ENCODE data around the gene RAPGEF4. TPM values are rescaled to one million over a fixed set of nuclear protein-coding genes. Genes with fewer than 3 reads are reported as not detected.

RAPGEF4 gene
- total and polyA plus RNA-seq, 2 of the 13 experiments (the other 11 are each of a cell fraction or from before 2014, with no cell fraction given): 0.78 to 0.91 TPM

DNA sequence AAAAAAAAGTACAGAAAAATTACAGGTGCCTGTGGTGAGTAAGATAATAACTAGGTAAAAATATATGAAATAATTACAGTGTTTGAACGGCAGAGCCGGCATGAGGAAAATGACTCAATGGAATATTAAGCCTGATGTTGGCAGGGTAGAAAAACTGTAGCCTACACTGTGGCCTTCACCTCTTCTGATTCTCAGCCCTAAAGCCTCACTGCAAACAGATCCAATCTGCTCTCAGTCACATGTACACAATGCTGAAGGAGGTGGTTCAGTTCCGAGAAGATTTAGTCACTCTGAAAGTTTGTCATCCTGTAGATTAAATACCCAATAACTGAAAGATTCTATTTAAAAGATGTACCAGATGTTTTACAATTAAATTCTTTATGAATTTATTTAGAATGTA, 273.1 kb downstream of the RAPGEF4 start:
- Histone ChIP-seq H2AFZ (ENCODE audit: low read length) (no peak overlapping the region), H3K4me2 (ENCODE audit: low read depth, low read length) (no peak overlapping the region), H3K4me1 (ENCODE audit: insufficient read depth, low read length) (peaks cover 19% of the 10 kb centered on the region), H4K20me1 (ENCODE audit: insufficient read depth, low read length) (no peaks in the 10 kb centered on the region), H3K4me3 (replicated peaks in 1 of 3; ENCODE audit: insufficient read depth in 1 of 3, low read depth in 2 of 3, low read length in 3 of 3) (no peak overlapping the region), H3K36me3 (replicated peaks in 1 of 2; ENCODE audit: control insufficient read depth in 1 of 2, insufficient read depth in 2 of 2, low read length in 2 of 2) (no peaks in the 10 kb centered on the region), H3K9me3 (ENCODE audit: low read length) (no peaks in the 10 kb centered on the region), H3K79me2 (ENCODE audit: insufficient read depth, low read length) (no peaks in the 10 kb centered on the region), H3K9ac (ENCODE audit: insufficient read depth, low read depth, low read length) (no peak overlapping the region), H3K27me3 (ENCODE audit: control insufficient read depth in 1 of 2, insufficient read depth in 2 of 2, low read length in 2 of 2) (peaks cover 0 to 3% of the 10 kb centered on the region in 2 experiments; a peak in 2 of 5 replicates), H3K27ac (ENCODE audit: extremely low read length, insufficient read depth, low read length) (no peak overlapping the region)
- in situ Hi-C loops (cut with HindIII; ENCODE audit: extremely low pct_ligation_motif_present, low pct_unique_long_range_greater_than_20kb): no loop called here
- FAIRE-seq (no peak), DNase-seq (ENCODE audit: low spot score) (peak; percentile 47), ATAC-seq (peak; percentile 99)
- intact Hi-C loops (cut with micrococcal nuclease; ENCODE audit: unreplicated experiment): no loop called here
- 15% methylated on average over 3 of the region's 3 CpGs for WGBS (ENCODE audit: low lambda C conversion rate)
- BruUV-seq (replicated peaks): no TSS peak
- POLR2A ChIA-PET: no interaction called here
- CTCF ChIA-PET (ENCODE audit: low intra/inter-chr PET ratio, low total read pairs): no interaction called here
- no peak for TF ChIP-seq ZNF34 (CRISPR knock-in tag; IDR thresholded peaks at IDR 0.05; ENCODE audit: borderline replicate concordance)
- peak; percentile 68 for TF ChIP-seq SAP130 (CRISPR knock-in tag; IDR thresholded peaks at IDR 0.05; ENCODE audit: low read depth)
- TF ChIP-seq SALL1 (CRISPR knock-in tag; IDR thresholded peaks at IDR 0.05): peak; percentile 44; the same call in 1 of the 2 replicates
- TF ChIP-seq, protein P1, sequence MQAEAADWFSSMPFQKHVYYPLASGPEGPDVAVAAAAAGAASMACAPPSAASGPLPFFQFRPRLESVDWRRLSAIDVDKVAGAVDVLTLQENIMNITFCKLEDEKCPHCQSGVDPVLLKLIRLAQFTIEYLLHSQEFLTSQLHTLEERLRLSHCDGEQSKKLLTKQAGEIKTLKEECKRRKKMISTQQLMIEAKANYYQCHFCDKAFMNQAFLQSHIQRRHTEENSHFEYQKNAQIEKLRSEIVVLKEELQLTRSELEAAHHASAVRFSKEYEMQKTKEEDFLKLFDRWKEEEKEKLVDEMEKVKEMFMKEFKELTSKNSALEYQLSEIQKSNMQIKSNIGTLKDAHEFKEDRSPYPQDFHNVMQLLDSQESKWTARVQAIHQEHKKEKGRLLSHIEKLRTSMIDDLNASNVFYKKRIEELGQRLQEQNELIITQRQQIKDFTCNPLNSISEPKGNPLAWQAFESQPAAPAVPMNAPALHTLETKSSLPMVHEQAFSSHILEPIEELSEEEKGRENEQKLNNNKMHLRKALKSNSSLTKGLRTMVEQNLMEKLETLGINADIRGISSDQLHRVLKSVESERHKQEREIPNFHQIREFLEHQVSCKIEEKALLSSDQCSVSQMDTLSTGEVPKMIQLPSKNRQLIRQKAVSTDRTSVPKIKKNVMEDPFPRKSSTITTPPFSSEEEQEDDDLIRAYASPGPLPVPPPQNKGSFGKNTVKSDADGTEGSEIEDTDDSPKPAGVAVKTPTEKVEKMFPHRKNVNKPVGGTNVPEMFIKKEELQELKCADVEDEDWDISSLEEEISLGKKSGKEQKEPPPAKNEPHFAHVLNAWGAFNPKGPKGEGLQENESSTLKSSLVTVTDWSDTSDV (CRISPR knock-in tag; IDR thresholded peaks at IDR 0.05): no peak
- TF ChIP-seq ZNF143 (CRISPR knock-in tag; IDR thresholded peaks at IDR 0.05): no peak
- no peak for TF ChIP-seq FOXA1 (IDR thresholded peaks at IDR 0.05)
- peak; percentile 56; the same call in 1 of the 2 replicates for TF ChIP-seq FOXA1 (CRISPR knock-in tag; IDR thresholded peaks at IDR 0.05)
- no peak for TF ChIP-seq ARNT2 (CRISPR knock-in tag; IDR thresholded peaks at IDR 0.05; ENCODE audit: low read depth)
- TF ChIP-seq NR2F1 (CRISPR knock-in tag; IDR thresholded peaks at IDR 0.05): 0 out of 4 replicates have a peak, but pooled peaks of 1 of the 2 experiments have one; percentile 11
- TF ChIP-seq, protein P2, sequence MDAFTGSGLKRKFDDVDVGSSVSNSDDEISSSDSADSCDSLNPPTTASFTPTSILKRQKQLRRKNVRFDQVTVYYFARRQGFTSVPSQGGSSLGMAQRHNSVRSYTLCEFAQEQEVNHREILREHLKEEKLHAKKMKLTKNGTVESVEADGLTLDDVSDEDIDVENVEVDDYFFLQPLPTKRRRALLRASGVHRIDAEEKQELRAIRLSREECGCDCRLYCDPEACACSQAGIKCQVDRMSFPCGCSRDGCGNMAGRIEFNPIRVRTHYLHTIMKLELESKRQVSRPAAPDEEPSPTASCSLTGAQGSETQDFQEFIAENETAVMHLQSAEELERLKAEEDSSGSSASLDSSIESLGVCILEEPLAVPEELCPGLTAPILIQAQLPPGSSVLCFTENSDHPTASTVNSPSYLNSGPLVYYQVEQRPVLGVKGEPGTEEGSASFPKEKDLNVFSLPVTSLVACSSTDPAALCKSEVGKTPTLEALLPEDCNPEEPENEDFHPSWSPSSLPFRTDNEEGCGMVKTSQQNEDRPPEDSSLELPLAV (CRISPR knock-in tag; conservative IDR thresholded peaks at IDR 0.05; ENCODE audit: low read depth): no peak
- TF ChIP-seq, protein P3, sequence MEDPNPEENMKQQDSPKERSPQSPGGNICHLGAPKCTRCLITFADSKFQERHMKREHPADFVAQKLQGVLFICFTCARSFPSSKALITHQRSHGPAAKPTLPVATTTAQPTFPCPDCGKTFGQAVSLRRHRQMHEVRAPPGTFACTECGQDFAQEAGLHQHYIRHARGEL (CRISPR knock-in tag; IDR thresholded peaks at IDR 0.05): no peak
- no peak for TF ChIP-seq KMT2A (CRISPR knock-in tag; IDR thresholded peaks at IDR 0.05)
- 0 out of 2 replicates have a peak, but pooled peaks have one; percentile 23 for TF ChIP-seq KAT8 (CRISPR knock-in tag; IDR thresholded peaks at IDR 0.05)
- peak; percentile 49; the same call in 1 of the 2 replicates for TF ChIP-seq GATAD2A (CRISPR knock-in tag; IDR thresholded peaks at IDR 0.05)
- TF ChIP-seq, protein P4, sequence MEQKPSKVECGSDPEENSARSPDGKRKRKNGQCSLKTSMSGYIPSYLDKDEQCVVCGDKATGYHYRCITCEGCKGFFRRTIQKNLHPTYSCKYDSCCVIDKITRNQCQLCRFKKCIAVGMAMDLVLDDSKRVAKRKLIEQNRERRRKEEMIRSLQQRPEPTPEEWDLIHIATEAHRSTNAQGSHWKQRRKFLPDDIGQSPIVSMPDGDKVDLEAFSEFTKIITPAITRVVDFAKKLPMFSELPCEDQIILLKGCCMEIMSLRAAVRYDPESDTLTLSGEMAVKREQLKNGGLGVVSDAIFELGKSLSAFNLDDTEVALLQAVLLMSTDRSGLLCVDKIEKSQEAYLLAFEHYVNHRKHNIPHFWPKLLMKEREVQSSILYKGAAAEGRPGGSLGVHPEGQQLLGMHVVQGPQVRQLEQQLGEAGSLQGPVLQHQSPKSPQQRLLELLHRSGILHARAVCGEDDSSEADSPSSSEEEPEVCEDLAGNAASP (CRISPR knock-in tag; IDR thresholded peaks at IDR 0.05; ENCODE audit: borderline replicate concordance): peak; percentile 70; the same call in 1 of the 2 replicates
- no peak for TF ChIP-seq NR2F6 (IDR thresholded peaks at IDR 0.05)
- TF ChIP-seq NR2F6 (CRISPR knock-in tag; IDR thresholded peaks at IDR 0.05): peak; percentile 52; the same call in 1 of the 2 replicates
- TF ChIP-seq SOX13 (IDR thresholded peaks at IDR 0.05): no peak
- TF ChIP-seq SOX13 (CRISPR knock-in tag; conservative IDR thresholded peaks at IDR 0.05 in 1 of 2, IDR thresholded peaks at IDR 0.05 in 1 of 2): peak in 1 of 2 experiments; percentile 50; a peak in 1 of 4 replicates
- TF ChIP-seq, protein P5, sequence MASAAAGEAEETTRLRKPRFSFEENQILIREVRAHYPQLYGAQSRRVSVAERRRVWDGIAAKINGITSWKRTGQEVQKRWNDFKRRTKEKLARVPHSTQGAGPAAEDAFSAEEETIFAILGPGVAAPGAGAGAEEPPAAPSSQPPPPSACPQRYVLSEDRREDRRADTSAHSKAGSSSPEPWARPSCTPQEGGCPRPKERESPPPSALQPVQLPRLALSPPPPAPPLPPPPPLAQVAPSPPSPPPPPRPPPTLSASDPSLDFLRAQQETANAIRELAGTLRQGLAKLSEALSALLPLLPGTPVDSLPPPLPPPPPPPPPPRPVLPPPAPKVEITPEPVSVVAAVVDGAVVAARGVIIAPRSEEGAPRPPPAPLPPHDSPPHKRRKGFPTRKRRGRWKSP (CRISPR knock-in tag; IDR thresholded peaks at IDR 0.05): no peak

Measured in HepG2 (cell line).